ENCODE data around the gene TET3.

Gene TET3

GRCh38 chr2:74004212-74005182 is 19.8 kb downstream of the TET3 start:
- no peak for DNase-seq (ENCODE audit: low spot score)

- DNase-seq (ENCODE audit: low spot score), result peak; percentile 29
These were observed 21.1 kb downstream of the TET3 start for GRCh38 chr2:74005786-74006185.

GRCh38 chr2:74006459-74006858 is 21.7 kb downstream of the TET3 start:
- DNase-seq (ENCODE audit: low spot score), result peak; percentile 55

GRCh38 chr2:74007121-74007520 is 22.4 kb downstream of the TET3 start:
- DNase-seq (ENCODE audit: low spot score), result peak; percentile 21

GRCh38 chr2:74007711-74008110 is 23.0 kb downstream of the TET3 start:
- no peak for DNase-seq (ENCODE audit: low spot score)

GRCh38 chr2:74008761-74009395 is 24.2 kb downstream of the TET3 start:
- peak; percentile 77 for DNase-seq (ENCODE audit: low spot score)

- DNase-seq (ENCODE audit: low spot score), result peak; percentile 8
These were observed 24.9 kb downstream of the TET3 start for GRCh38 chr2:74009577-74009976.

- no peak for DNase-seq (ENCODE audit: low spot score)
These were observed 25.4 kb downstream of the TET3 start for GRCh38 chr2:74010087-74010541.

GRCh38 chr2:74011246-74011645 is 26.5 kb downstream of the TET3 start:
- no peak for DNase-seq (ENCODE audit: low spot score)

- no peak for DNase-seq (ENCODE audit: low spot score)
These were observed 30.1 kb downstream of the TET3 start for GRCh38 chr2:74014813-74015212.

GRCh38 chr2:74017223-74017622 is 32.5 kb downstream of the TET3 start:
- no peak for DNase-seq (ENCODE audit: low spot score)

GRCh38 chr2:74019516-74019915 is 34.8 kb downstream of the TET3 start:
- DNase-seq (ENCODE audit: low spot score), result no peak

GRCh38 chr2:74020702-74021406 is 36.1 kb downstream of the TET3 start:
- no peak for DNase-seq (ENCODE audit: low spot score)

GRCh38 chr2:74021407-74021755 is 36.7 kb downstream of the TET3 start:
- no peak for DNase-seq (ENCODE audit: low spot score)

GRCh38 chr2:74024216-74024615 is 39.5 kb downstream of the TET3 start:
- DNase-seq (ENCODE audit: low spot score), result no peak

- no peak for DNase-seq (ENCODE audit: low spot score)
These were observed 41.4 kb downstream of the TET3 start for GRCh38 chr2:74025971-74026612.

GRCh38 chr2:74026687-74027241 is 42.1 kb downstream of the TET3 start:
- DNase-seq (ENCODE audit: low spot score), result no peak

- no peak for DNase-seq (ENCODE audit: low spot score)
These were observed 42.8 kb downstream of the TET3 start for GRCh38 chr2:74027496-74027895.

- DNase-seq (ENCODE audit: low spot score), result no peak
These were observed 43.6 kb downstream of the TET3 start for GRCh38 chr2:74028290-74028689.

- DNase-seq (ENCODE audit: low spot score), result no peak
These were observed 44.0 kb downstream of the TET3 start for GRCh38 chr2:74028741-74029140.

GRCh38 chr2:74029714-74030397 is 45.1 kb downstream of the TET3 start:
- no peak for DNase-seq (ENCODE audit: low spot score)
